Activated CD8-positive, alpha-beta memory T cell treated with anti-CD3 and anti-CD28 coated beads for 48 hours (primary cell): ENCODE measurements around the gene TLCD2.
"Not testable (repeated sequence)": the region's sequence is repeated elsewhere in the genome, so short reads cannot be mapped to it uniquely, and the experiment has no call there.

ENCODE experiments used
- DNase-seq, 3 experiments: peaks; one replicate each; pipeline ENCODE4 v3.0.0-alpha.2; 2020; ENCODE audit warnings: low read depth in 2 of 3, low spot score in 2 of 3

The TLCD2 gene, protein sequence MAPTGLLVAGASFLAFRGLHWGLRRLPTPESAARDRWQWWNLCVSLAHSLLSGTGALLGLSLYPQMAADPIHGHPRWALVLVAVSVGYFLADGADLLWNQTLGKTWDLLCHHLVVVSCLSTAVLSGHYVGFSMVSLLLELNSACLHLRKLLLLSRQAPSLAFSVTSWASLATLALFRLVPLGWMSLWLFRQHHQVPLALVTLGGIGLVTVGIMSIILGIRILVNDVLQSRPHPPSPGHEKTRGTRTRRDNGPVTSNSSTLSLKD

DNA sequence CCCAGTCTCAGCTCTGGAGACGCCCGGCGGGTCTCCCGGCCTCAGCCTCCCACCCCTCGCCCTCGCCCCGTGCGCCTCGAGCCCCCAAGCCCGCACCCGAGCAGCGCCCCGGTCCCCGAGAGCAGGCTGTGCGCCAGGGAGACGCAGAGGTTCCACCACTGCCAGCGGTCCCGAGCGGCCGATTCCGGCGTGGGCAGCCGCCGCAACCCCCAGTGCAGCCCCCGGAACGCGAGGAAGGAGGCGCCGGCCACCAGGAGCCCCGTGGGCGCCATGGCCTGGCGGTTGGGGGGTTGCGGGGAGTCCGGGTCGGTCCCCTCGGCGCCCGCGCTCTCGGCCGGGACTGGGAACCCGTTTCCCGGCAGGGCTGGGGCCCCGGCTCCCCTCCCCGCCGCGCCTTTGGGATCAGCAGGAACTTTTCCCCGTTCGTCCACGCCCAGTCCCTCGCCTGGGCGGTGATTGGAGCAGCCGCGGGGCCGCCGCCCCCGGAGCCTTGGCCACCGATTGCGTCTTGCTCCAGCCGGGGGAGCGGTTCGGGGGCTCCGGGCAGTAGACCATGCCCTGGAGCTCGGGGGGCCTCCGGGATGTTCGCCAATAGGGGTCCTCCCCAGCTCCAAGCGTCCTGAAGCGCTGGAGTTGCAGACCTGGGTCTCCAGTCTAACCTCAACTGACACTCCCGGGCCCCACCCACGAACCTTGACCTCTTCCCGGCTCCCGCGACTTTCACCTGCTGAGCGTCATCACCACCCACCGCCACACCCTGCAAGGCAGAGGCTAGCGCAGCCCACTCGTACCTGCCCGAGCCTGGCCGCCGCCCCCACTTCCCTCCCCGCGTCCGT lies at the start of gene TLCD2:
TLCD2 (minus strand) TSS at position 407 of the 836 bp plus-strand sequence; CDS start at position 272, 135 bp downstream.
- DNase-seq = no peak

DNA sequence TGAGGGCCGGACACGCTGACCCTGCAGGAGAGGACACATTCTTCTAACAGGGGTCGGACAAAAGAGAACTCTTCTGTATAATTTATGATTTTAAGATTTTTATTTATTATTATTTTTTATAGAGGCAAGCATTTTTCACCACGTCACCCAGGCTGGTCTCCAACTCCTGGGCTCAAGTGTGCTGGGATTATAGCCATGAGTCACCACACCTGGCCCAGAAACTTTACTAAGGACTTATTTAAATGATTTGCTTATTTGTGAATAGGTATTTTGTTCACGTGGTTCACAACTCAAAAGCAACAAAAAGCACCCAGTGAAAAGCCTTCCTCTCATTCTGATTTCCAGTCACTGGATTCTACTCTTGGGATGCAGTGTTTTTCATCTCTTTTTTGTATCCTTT lies 49.4 kb upstream of the TLCD2 start:
- no peak for DNase-seq

DNA sequence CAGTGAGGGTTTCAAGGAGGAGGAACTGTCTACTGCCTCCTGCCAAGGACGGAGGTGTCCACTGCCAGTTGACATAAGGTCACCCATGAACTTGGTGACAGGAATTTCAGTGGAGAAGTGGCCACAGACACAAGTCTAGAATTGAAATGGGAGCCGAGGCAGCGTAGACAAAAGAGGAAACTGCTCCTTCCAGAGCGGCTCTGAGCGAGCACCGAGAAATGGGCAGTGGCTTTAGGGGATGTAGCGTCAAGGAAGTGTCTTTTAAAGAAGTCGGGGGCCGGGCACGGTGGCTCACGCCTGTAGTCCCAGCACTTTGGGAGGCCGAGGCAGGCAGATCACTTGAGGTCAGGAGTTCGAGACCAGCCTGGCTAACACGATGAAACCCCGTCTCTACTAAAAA lies 48.6 kb upstream of the TLCD2 start:
- DNase-seq = no peak

- DNase-seq = no peak
Observed at GRCh38 chr17:1755827-1756262, 45.7 kb upstream of the TLCD2 start.

DNA sequence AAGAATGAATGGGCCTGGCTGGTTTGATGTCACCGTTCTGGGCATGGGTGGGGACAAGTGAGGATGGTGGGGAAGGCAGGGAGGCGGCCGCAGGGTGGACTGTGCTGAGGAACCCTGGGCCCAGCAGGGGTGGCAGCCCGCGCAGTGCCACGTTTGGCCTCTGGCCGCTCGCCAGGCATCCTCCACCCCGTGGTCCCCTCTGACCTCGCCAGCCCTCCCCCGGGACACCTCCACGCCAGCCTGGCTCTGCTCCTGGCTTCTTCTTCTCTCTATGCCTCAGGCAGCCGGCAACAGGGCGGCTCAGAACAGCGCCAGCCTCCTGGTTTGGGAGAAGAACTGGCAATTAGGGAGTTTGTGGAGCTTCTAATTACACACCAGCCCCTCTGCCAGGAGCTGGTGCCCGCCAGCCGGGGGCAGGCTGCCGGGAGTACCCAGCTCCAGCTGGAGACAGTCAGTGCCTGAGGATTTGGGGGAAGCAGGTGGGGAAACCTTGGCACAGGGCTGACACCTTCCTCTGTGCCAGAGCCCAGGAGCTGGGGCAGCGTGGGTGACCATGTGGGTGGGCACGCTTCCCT lies 45.2 kb upstream of the TLCD2 start:
- no peak for DNase-seq

- no peak for DNase-seq
Observed at GRCh38 chr17:1754430-1755112, 44.4 kb upstream of the TLCD2 start.

- no peak for DNase-seq
Observed at GRCh38 chr17:1753767-1754429, 43.7 kb upstream of the TLCD2 start.

DNA sequence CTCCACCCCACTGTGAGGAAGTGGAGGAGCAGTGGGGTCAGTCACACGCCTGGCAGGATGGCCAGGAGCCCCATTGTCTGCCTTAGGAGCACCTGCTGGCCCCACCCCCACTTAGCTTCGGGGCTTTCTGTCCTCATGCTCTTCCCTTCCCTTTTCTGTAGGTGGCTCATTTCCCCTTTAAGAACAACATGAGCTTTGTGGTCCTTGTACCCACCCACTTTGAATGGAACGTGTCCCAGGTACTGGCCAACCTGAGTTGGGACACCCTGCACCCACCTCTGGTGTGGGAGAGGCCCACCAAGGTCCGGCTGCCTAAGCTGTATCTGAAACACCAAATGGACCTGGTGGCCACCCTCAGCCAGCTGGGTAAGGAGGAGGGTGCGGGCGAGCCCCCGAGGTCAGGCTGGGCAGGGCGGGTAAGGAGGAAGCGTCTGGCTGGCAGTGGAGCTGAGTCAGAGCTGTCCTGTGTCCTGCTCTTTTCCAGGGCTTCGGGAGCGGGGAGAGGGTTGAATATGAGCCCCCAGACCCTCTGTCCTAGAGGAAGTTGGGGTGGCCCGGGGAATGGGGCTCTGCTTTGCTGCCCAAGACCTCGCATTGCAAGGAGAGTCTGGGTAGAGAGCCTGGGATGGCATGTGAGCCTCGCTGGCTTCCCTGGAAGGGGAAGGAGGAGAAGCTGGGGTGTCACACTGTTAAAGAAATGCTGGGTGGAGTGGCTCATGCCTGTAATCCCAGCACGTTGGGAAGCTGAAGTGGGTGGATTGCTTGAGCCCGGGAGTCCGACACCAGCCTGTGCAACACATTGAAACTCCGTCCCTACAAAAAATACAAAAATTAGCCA lies 42.5 kb upstream of the TLCD2 start:
- no peak for DNase-seq

GRCh38 chr17:1750628-1751027 lies 40.5 kb upstream of the TLCD2 start:
- no peak for DNase-seq

DNA sequence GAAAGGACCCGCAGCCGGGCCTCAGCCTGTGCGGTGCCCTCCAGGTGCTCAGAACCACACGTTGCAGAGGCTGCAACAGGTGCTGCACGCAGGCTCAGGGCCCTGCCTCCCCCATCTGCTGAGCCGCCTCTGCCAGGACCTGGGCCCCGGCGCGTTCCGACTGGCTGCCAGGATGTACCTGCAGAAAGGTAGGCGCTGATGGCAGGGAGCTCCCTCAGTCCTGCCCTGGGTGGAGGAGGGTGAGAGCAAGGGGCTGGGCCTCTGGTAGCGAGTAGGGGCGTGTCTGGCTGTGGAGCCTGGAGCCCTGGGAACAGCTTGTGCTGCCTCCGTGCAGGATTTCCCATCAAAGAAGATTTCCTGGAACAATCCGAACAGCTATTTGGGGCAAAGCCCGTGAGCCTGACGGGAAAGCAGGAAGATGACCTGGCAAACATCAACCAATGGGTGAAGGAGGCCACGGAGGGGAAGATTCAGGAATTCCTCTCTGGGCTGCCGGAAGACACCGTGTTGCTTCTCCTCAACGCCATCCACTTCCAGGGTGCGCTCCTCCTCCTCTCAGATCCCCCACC lies 36.9 kb upstream of the TLCD2 start:
- no peak for DNase-seq

- no peak for DNase-seq
Observed at GRCh38 chr17:1745513-1746020, 35.4 kb upstream of the TLCD2 start.

DNA sequence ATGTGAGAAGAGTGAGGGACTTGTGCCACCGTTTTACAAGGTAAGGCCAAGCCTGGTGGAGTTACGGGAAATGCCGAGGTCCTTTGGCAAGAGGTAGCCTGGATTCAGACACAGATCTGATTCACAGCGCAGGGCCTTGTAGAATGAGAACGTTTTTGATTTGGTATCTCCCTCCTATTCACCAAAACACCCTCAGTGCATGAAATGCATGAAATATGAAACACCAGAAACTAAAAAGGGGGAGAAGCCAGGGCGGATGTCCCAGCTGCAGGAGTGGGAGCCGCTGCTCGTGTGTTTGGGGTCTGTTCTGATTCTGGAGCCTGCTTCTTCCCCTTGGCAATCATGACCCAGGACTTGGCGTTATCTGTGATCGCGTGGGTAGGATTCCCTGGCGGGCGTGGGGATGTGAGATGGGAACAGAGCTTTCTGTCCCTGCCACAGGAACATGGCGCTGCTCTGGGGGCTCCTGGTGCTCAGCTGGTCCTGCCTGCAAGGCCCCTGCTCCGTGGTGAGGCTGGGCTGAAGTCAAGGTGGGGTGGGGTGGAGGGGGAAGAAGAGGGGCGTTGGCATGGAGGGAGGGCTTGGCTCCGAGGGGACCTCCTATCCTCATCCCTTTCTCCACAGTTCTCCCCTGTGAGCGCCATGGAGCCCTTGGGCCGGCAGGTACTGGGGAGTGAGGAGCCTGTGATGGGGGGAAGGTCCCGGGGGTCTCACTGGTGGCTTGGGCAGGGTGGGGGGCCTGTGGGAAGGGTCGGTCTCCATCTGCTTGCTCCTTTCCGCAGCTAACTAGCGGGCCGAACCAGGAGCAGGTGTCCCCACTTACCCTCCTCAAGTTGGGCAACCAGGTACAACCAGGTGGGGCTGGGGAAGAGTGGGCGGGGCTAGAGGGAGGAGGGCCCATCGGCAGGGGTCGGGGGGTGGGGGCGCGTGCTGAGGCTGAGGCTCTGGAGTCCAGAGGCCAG lies 34.7 kb upstream of the TLCD2 start:
- DNase-seq = no peak

DNA sequence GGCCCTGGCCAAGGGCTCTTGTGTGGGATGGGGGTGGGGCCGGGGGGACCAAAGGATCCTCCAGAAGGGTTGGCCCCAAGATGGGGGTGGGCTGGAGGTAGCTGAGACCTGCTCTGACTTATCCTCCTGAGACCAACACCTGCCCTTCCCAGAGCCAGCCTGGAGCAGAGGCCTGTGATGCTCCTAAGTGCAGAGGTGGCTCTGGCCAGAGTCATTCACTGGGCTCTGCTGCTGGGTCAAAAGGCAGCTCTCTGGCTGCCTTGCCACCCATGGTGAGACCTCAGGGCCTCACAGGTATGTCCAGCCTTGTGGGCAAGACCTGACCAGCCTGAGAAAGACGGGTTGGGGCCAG lies 32.9 kb upstream of the TLCD2 start:
- no peak for DNase-seq

- no peak for DNase-seq
Observed at GRCh38 chr17:1742371-1743087, 32.4 kb upstream of the TLCD2 start, which contains the start of gene SERPINF2. Gene SERPINF2 (plus strand): TSS chr17:1742871. CDS start chr17:1744996, 2,125 bp downstream.

DNA sequence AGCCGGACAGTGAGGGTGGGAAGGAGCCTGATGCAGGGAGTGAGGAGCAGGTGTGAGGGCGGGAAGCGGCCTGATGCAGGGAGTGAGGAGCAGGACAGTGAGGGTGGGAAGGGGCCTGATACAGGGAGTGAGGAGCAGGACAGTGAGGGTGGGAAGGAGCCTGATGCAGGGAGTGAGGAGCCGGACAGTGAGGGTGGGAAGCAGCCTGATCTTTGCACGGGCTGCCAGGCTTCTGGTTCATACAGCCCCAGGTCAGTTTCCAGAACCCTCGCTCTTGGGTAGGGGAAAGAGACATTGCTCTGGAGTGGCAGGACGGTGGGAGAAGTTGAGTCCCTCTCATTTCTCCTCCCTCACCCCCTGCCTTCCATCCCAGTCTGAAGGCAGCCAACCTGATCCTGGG lies 31.7 kb upstream of the TLCD2 start:
- DNase-seq = not testable (repeated sequence)

- no peak for DNase-seq
Observed at GRCh38 chr17:1737531-1738291, 27.5 kb upstream of the TLCD2 start.
